GM19397 (cell line): ENCODE data around the gene DENND1A.
"Not testable (repeated sequence)": the region's sequence is repeated elsewhere in the genome, so short reads cannot be mapped to it uniquely, and the experiment has no call there.

Source experiments
- ATAC-seq: cut with Tn5 transposase; IDR thresholded peaks from one replicate; pipeline ENCODE4 v1.9.1; 2021; ENCODE audit warnings: mild to moderate bottlenecking, moderate library complexity; ENCODE audit not compliant: unreplicated experiment

Gene DENND1A

DNA sequence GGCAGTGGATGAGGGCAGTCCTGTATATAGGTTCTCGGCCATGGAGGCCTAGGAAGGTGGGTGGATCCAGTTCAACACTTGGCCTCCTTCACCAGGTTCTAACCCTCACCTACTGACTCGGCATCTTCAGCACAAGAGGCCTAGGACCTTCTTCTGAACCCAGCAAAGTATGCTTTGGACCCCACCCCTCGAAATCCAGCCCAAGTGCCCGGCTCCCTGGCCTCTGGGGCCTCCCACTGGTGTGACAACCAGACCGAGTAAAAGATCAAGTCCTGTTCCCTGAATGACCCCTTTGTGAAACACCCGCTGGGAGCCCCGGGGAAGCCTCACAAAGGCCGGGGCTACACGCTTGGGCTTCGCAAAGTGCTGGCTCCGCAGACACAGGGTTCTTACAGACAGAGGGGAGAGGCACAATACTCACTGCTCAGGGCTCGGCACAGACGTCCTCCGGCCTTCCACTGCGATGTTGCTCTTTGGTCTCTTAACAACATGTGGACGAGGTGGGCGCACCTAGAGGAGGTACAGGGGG is 526.9 kb downstream of the DENND1A start:
- ATAC-seq: no peak

- no peak for ATAC-seq
These were observed 527.9 kb downstream of the DENND1A start for GRCh38 chr9:123401879-123402513.

GRCh38 chr9:123400926-123401503 is 528.9 kb downstream of the DENND1A start:
- ATAC-seq: no peak

DNA sequence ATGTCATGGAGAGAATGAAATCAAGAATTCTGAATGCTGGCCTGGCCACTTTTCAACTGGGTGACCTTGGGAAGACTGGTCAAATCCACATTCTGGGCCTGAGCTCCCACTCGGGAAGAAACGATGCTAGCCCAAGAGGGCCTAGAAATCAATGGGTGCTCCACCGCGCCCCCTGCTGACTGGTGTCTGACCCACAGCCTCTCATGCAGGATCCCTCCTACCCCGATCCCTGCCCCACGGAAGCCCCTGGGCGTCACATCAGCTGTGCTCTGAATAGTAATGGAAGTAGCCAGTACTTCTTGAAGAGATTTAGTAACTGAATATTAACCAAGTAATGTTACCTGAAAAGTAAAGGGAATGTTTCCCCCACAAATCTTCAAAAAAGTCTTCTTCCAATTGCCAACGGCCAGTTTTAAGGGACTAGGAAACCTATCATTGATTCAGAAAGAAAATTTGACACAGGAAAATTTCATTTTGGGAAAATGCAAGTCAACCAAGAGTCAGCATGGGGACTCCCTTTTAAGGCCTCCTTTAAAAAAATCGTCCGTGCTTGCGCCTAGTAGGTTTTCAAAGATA is 530.0 kb downstream of the DENND1A start:
- no peak for ATAC-seq

- not testable (repeated sequence) for ATAC-seq
These were observed 531.0 kb downstream of the DENND1A start for GRCh38 chr9:123398938-123399337.

DNA sequence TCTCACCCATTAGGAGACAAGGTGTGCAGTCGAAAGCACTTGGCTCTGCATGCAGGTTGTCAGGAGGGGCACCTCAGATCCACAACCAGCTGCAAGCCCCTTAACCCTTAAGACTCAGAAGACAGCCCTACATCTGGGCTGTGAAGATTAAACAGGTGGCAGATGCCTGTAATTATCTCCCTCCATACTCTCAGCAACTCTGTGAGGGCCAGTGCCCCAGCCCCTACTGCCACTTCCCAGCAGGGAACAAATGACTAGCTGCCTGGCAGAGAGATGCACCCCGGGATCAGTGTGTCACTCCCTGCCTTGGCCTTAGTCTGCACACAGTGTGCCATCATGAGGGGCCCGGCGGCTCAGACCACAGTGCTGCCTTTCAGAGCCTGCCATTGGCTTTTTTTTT is 532.0 kb downstream of the DENND1A start:
- no peak for ATAC-seq

GRCh38 chr9:123395689-123396511 is 534.0 kb downstream of the DENND1A start:
- no peak for ATAC-seq

- ATAC-seq: no peak
These were observed 534.6 kb downstream of the DENND1A start for GRCh38 chr9:123395276-123395688.

GRCh38 chr9:123394291-123395235 is 535.4 kb downstream of the DENND1A start:
- no peak for ATAC-seq

- no peak for ATAC-seq
These were observed 537.1 kb downstream of the DENND1A start for GRCh38 chr9:123392802-123393201.

DNA sequence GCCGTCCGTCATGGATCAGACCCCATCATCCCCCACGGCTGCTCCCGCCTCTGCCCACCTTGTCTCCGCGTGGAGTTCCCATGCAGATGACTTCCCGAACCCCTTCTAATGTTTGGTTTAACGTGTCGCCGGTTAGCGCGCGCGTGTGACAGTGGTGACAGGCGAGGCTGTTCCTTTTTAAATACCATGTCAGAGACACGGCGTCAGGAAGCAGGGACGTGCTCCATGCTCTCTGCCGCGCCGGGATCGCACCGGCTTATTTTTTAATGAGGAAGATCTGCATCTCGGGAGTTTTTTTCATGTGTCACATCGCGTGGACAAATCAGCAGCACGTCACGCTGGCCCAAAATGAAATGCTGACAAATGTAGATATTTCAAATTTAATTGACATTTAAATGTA is 538.0 kb downstream of the DENND1A start:
- ATAC-seq: no peak

- ATAC-seq: no peak
These were observed 538.7 kb downstream of the DENND1A start for GRCh38 chr9:123391233-123391632.

- ATAC-seq: no peak
These were observed 539.4 kb downstream of the DENND1A start for GRCh38 chr9:123390337-123391135.

GRCh38 chr9:123389698-123390097 is 540.2 kb downstream of the DENND1A start:
- ATAC-seq: no peak

DNA sequence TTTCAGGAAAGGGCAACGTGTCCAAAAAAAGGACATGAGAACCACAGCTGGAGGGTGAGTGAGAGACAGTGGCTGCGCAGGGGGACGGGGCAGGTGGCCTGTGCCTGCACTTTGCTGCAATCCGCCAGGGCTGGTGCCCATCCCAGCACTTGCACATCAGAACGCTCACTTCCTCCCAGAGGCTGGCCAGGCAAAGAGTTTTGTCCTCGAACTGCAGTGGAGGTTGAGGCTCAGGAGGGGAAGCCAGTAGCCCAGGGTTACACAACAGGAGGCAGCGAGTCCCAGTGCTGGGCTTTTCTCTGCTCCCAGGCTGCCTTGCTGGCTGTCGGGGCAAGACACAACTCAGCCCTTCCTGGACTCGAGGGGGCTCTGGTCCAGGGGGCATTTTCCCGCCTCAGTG is 540.9 kb downstream of the DENND1A start:
- ATAC-seq: no peak

DNA sequence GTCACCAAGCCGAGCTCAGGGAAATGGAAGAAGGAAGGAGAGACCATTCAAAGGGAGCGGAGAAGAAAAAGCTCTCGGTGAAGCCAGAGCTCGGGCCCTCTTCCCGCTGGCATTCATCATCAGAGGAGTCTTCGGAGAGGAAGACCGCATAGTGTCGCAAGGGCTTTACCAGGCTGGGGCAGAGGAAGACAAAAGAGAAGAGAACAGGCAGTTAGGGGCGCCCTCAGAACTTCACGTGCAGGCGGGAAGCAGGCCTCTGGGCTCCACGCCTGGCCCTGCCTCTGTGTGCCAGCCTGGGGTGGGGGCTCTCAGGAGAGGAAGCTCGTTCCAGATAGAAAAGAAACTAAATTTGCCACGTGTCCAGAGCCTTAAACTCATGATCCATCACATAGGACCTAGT is 542.2 kb downstream of the DENND1A start:
- ATAC-seq: no peak

GRCh38 chr9:123383512-123384170 is 546.3 kb downstream of the DENND1A start:
- no peak for ATAC-seq

GRCh38 chr9:123382653-123383511 is 547.0 kb downstream of the DENND1A start:
- no peak for ATAC-seq
